Measurements from ENCODE around the gene SCMH1.

GRCh38 chr1:41003127-41003639 lies 238.9 kb downstream of the SCMH1 start:
- TF ChIP-seq, protein P1, sequence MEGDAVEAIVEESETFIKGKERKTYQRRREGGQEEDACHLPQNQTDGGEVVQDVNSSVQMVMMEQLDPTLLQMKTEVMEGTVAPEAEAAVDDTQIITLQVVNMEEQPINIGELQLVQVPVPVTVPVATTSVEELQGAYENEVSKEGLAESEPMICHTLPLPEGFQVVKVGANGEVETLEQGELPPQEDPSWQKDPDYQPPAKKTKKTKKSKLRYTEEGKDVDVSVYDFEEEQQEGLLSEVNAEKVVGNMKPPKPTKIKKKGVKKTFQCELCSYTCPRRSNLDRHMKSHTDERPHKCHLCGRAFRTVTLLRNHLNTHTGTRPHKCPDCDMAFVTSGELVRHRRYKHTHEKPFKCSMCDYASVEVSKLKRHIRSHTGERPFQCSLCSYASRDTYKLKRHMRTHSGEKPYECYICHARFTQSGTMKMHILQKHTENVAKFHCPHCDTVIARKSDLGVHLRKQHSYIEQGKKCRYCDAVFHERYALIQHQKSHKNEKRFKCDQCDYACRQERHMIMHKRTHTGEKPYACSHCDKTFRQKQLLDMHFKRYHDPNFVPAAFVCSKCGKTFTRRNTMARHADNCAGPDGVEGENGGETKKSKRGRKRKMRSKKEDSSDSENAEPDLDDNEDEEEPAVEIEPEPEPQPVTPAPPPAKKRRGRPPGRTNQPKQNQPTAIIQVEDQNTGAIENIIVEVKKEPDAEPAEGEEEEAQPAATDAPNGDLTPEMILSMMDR (IDR thresholded peaks at IDR 0.05 in 8 of 11, conservative IDR thresholded peaks at IDR 0.05 in 3 of 11): no peak
- no peak for TF ChIP-seq POLR2A (IDR thresholded peaks at IDR 0.05)

Measured in spleen (tissue), 7 donors.